IPS-15b (cell line): ENCODE results near the gene ST7.
"Not testable (repeated sequence)": the region's sequence is repeated elsewhere in the genome, so short reads cannot be mapped to it uniquely, and the experiment has no call there.

Source experiments
- H3K27me3 ChIP-seq: one replicate; pipeline ENCODE4 v1.6.1; 2013; ENCODE audit warnings: low read length; ENCODE audit not compliant: control insufficient read depth, insufficient read depth
- H3K36me3 ChIP-seq: one replicate; pipeline ENCODE4 v1.6.1; 2013; ENCODE audit warnings: low read length; ENCODE audit not compliant: control insufficient read depth, insufficient read depth
- H3K4me1 ChIP-seq: one replicate; pipeline ENCODE4 v1.6.1; 2013; ENCODE audit warnings: mild to moderate bottlenecking, low read length; ENCODE audit not compliant: control insufficient read depth, insufficient read depth
- H3K4me3 ChIP-seq: one replicate; pipeline ENCODE4 v1.5.1; 2013; ENCODE audit warnings: low read depth, low read length
- H3K9ac ChIP-seq: one replicate; pipeline ENCODE4 v1.6.1; 2013; ENCODE audit warnings: low read depth, mild to moderate bottlenecking, low read length
- H3K9me3 ChIP-seq: one replicate; pipeline ENCODE4 v1.6.1; 2013; ENCODE audit warnings: mild to moderate bottlenecking, low read length; ENCODE audit not compliant: control insufficient read depth, insufficient read depth

The ST7 gene

DNA sequence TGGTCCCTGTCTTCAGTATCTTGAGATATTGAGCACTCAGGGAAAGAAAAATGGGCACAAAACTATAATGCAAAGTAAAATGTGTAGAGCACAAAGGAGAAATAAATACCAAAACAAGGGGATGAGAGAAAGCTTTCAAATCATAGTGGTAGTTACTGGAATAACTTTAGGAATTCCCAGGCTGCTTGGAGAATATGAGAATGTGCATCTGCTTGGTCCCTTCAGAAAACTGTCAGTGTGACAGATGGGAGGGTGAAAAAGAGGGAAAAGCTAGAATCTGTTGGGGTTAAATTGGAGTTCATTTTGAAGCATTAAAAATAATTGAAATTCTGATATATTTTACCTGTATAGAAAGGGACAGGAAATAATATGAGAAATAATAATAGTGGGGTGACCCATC is 15.3 kb downstream of the ST7 start:
- Histone ChIP-seq H3K36me3 (no peaks in the 10 kb centered on the region), H3K9me3 (no peaks in the 10 kb centered on the region), H3K9ac (no peak overlapping the region), H3K4me1 (peaks cover 23% of the 10 kb centered on the region), H3K4me3 (no peak overlapping the region), H3K27me3 (no peaks in the 10 kb centered on the region)

DNA sequence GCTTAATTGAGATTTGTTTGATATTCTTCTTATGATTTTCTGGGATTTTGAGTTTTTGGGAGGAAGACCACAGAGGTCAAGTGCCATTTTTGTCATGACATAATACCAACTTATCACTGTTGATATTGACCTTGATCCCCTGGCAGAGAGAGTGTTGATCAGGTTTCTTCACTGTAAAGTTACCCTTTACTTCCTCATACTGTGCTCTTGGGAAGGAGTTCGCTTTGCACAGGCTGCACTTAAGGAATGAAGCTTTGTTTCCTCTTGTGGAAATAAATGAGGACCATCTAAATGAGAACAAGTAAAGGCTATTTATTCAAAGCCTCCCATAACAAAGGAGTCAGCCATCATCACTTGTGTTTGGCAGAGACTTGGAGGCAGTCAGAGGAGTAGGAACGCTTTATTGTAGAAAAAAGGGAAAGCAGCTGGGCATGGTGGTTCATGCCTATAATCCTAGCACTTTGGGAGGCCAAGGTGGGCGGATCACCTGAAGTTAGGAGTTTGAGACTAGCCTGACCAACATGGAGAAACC is 16.1 kb downstream of the ST7 start:
- Histone ChIP-seq H3K9me3 (no peaks in the 10 kb centered on the region), H3K4me3 (no peak overlapping the region), H3K27me3 (no peaks in the 10 kb centered on the region), H3K9ac (no peak overlapping the region), H3K4me1 (peaks cover 23% of the 10 kb centered on the region), H3K36me3 (no peaks in the 10 kb centered on the region)

DNA sequence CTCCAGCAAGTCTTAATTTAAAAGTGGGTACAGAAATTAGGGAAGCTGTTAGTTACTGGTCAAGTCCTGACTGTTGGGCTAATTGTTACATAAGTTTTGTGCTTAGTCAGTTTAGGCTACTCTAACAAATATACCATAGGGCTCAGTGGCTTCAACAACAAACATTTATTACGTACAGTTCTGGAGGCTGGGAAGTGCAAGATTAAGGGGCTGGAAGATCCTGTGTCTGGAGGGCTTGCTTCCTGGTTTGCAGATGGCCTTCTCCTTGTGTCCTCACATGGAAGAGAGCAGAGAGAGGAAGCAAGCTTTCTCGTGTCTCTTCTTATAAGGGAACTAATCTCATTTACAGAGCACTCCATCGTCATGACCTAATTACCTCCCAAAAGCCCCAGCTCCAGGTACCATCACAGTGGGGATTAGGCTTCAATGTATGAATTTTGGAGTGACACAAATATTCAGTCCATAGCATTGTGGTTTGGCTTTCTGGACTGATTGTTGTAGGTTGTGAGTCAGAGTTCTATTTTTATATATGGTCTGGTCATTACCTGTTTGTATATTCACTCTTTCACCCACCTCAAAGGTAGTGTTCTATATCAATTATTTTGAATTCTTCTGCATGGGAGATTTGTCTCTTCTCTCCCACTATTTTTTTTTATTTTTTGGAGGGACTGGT is 17.1 kb downstream of the ST7 start:
- Histone ChIP-seq H3K4me1 (peaks cover 23% of the 10 kb centered on the region), H3K9me3 (no peaks in the 10 kb centered on the region), H3K4me3 (no peak overlapping the region), H3K9ac (peak overlapping the region; percentile 70), H3K27me3 (no peaks in the 10 kb centered on the region), H3K36me3 (no peaks in the 10 kb centered on the region)

DNA sequence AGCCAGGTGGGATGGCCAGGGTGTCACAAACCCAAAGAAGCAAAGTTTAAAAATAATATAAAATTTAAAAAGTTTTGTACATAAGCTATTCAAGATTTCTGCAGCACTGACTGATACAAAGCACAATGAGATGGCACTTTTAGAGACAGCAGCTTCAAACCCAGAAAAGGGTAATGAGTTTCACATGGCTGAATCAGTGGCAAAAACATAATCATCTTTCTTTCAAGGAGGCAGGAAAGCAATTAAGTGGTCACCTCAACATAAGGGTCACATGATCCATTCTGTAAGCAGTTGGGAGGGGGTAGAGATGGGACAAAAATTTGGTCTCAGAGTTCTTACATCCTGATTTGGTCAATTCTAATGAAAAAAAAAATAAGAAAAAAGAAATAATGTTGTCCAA is 17.9 kb downstream of the ST7 start:
- not testable (repeated sequence) for H3K9ac ChIP-seq, H3K27me3 ChIP-seq, H3K4me3 ChIP-seq, H3K36me3 ChIP-seq, H3K9me3 ChIP-seq
- peaks cover 23% of the 10 kb centered on the region for H3K4me1 ChIP-seq

DNA sequence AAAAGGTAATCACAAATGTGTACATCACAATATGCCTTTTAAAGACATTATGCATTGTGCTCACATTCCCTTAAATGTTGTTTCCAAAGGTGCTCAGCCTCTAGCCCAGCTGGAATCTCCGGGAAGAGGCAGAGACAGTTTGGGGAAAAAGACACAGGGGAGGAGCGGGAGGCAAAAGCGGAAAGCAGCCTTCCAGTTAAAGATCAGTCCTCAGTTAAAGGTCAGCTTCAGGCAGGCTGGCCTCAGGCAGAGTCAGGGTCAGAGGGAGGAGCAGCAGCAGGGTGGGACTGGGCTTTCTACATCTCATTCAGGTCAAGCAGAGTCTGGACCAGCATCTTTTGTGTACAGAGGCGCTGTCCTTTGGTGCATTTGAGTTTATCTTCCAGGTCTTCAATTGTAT is 18.6 kb downstream of the ST7 start:
- Histone ChIP-seq H3K27me3 (no peaks in the 10 kb centered on the region), H3K36me3 (no peaks in the 10 kb centered on the region), H3K9me3 (no peaks in the 10 kb centered on the region), H3K4me3 (no peak overlapping the region), H3K9ac (no peak overlapping the region), H3K4me1 (peaks cover 23% of the 10 kb centered on the region)

DNA sequence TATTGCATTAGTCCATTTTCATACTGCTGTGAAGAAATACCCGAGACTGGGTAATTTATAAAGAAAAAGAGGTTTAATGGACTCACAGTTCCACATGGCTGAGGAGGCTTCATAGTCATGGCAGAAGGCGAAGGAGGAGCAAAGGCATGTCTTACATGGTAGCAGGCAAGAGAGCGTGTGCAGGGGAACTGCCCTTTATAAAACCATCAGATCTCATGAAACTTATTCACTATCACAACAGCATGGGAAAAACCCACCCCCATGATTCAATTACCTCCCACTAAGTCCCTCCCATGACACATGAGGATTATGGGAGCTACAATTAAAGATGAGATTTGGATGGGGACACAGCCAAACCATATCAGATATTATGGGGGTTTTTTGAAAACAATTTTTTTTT is 21.7 kb downstream of the ST7 start:
- H3K27me3 ChIP-seq, H3K9ac ChIP-seq: not testable (repeated sequence)

DNA sequence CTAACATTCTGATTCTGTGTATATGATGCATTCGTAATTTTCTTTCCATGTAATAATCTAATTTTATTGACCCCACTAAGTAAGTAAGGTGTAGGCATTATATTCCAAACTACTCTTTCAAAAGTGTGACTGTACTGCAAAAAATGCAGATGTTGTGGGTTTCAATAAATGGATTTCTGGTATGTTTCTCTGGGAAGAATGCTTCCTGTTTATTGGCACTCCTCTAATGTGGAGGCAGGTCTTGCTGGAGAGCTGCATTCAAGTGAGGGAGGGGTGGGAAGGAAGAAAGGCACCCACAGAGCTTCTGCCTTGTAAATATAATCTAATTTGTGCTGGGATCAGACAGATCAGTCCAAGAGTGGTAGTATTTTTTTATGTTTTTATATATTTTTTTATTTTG is 23.9 kb downstream of the ST7 start:
- Histone ChIP-seq H3K9ac (no peak overlapping the region), H3K36me3 (no peaks in the 10 kb centered on the region), H3K4me1 (peaks cover 2% of the 10 kb centered on the region), H3K27me3 (no peaks in the 10 kb centered on the region), H3K4me3 (no peak overlapping the region), H3K9me3 (no peaks in the 10 kb centered on the region)

More for the DNA sequence above, 21.7 kb downstream of the ST7 start:
- H3K9me3 ChIP-seq, H3K4me3 ChIP-seq, H3K36me3 ChIP-seq: not testable (repeated sequence)
- peaks cover 12% of the 10 kb centered on the region for H3K4me1 ChIP-seq

DNA sequence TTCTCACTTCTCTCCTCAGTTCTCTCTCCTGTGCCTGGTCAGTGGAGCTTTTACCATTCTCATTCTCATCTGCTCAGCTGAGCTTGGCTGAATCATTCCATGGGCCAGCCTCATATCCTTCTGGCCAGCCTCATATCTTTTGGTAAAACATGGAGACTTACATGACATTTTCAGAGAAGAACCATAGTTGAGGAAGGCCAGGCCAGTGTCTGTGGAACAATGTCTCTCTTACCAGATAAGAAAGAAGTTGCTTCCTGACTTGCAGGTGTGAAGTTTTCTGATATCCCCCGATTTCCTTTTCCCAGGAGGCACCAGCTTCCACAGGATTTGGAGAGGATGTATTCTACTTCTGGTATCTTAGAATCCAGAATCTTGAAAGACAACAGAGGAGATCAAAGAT is 24.7 kb downstream of the ST7 start:
- H3K4me1 ChIP-seq = no peaks in the 10 kb centered on the region
- no peaks in the 10 kb centered on the region for H3K27me3 ChIP-seq
- H3K36me3 ChIP-seq = no peaks in the 10 kb centered on the region
- H3K4me3 ChIP-seq = no peak overlapping the region
- H3K9ac ChIP-seq = no peak overlapping the region
- H3K9me3 ChIP-seq = no peaks in the 10 kb centered on the region

DNA sequence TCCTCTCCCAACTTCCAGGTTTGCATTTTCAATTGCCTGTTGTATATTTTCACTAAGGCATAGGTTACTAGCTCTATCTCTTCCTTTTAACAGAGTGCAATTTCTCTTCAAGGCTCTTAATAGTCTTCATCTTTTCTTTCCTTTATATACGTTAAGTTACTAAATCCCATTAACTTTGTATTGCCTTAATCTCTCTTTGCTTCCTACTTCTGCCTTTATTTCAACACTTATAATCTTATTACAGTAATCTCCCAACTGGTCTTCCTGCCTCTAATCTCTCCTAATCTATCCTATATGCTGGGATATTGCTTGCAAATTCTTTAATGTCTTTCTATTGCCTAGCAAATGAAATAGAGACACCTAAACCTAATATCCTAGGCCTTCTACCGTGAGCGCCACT is 26.1 kb downstream of the ST7 start:
- no peak overlapping the region for H3K9ac ChIP-seq
- H3K27me3 ChIP-seq = no peaks in the 10 kb centered on the region
- H3K9me3 ChIP-seq = no peaks in the 10 kb centered on the region
- no peak overlapping the region for H3K4me3 ChIP-seq
- no peaks in the 10 kb centered on the region for H3K4me1 ChIP-seq
- no peaks in the 10 kb centered on the region for H3K36me3 ChIP-seq

DNA sequence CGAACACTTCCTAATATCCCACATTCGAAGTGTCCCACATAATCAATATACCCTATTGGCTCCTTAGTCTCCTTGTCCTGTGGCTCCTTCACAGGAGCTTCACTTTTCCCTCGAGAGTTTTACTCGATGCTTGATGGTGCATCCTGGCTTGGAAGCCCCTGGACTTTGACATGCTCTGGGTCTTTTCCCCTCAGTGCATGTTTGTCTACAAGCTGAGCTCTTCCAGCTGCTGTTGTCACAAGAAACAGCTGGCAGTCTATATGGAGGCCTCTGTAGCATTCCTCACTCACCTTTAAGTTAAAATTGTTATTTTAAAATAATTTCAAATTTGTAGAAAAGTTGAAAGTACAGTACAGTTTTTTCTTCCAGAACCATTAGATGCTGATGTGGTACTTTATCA is 27.1 kb downstream of the ST7 start:
- H3K27me3 ChIP-seq = no peaks in the 10 kb centered on the region
- no peak overlapping the region for H3K4me3 ChIP-seq
- H3K9ac ChIP-seq = no peak overlapping the region
- no peaks in the 10 kb centered on the region for H3K4me1 ChIP-seq
- H3K9me3 ChIP-seq = no peaks in the 10 kb centered on the region
- no peaks in the 10 kb centered on the region for H3K36me3 ChIP-seq

DNA sequence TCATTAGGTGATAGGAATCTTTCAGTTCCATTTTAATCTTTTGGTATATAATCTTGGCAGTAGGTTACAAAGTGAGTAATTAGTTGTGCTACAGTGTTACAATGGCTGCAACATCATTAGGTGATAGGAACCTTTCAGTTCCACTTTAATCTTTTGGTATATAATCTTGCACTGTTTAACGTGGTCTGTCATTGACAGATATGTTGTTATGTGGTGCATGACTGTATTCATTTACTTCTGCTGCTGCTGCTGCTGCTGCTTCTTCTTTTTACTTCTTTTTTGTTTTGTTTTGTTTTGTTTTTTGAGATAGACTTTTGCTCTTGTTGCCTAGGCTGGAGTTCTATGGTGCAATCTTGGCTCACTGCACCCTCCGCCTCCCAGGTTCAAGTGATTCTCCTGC is 28.6 kb downstream of the ST7 start:
- H3K4me1 ChIP-seq = no peaks in the 10 kb centered on the region
- no peaks in the 10 kb centered on the region for H3K9me3 ChIP-seq
- no peak overlapping the region for H3K4me3 ChIP-seq
- H3K9ac ChIP-seq = no peak overlapping the region
- no peaks in the 10 kb centered on the region for H3K27me3 ChIP-seq
- no peaks in the 10 kb centered on the region for H3K36me3 ChIP-seq

DNA sequence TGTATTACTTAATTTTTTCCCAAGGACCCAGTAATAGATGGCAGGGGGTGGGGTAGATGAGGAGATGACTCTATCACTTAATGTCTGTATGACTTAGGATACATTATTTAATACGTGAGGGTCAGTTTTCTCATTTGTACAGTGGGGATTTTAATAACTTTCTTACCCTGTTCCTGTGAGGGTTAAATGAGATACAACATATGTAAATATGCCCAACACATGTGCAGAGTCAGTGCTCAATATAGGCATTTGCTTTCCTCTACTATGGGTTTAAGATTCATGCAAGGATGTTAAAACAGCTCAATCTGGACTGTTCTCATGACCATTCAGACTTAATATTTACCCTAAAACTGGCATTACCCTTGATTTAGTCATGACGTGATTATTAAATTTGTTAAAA is 31.2 kb downstream of the ST7 start:
- no peaks in the 10 kb centered on the region for H3K4me1 ChIP-seq
- no peak overlapping the region for H3K4me3 ChIP-seq
- H3K36me3 ChIP-seq = no peaks in the 10 kb centered on the region
- H3K27me3 ChIP-seq = no peaks in the 10 kb centered on the region
- no peaks in the 10 kb centered on the region for H3K9me3 ChIP-seq
- H3K9ac ChIP-seq = no peak overlapping the region
